ENCODE results near the gene MICU2. TPM values are rescaled to one million over a fixed set of nuclear protein-coding genes. Genes with fewer than 3 reads are reported as not detected.

The MICU2 gene
- total and polyA plus RNA-seq, 2 experiments from 2014 or later: 51.0 to 122 TPM

DNA sequence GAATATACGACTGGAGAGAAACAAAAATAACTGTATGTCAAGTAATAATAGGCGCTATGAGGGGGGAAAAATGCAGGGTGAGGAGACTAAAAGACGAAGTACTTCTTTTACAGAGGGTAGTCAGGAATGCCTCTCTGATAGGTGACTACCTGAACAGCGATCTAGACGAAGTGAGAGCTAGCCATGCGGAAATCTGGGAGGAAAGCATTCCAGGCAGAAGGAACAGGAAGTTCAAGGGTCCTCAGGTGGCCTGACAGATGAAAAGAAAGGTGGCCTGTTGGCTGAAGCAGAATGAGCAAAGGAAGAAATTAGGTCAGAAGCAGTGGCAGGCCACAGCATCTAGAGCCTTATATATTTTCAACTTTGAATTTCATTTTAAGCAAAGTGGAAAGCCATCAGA, 158.2 kb downstream of the MICU2 start (continued):
- TF ChIP-seq, protein P1, sequence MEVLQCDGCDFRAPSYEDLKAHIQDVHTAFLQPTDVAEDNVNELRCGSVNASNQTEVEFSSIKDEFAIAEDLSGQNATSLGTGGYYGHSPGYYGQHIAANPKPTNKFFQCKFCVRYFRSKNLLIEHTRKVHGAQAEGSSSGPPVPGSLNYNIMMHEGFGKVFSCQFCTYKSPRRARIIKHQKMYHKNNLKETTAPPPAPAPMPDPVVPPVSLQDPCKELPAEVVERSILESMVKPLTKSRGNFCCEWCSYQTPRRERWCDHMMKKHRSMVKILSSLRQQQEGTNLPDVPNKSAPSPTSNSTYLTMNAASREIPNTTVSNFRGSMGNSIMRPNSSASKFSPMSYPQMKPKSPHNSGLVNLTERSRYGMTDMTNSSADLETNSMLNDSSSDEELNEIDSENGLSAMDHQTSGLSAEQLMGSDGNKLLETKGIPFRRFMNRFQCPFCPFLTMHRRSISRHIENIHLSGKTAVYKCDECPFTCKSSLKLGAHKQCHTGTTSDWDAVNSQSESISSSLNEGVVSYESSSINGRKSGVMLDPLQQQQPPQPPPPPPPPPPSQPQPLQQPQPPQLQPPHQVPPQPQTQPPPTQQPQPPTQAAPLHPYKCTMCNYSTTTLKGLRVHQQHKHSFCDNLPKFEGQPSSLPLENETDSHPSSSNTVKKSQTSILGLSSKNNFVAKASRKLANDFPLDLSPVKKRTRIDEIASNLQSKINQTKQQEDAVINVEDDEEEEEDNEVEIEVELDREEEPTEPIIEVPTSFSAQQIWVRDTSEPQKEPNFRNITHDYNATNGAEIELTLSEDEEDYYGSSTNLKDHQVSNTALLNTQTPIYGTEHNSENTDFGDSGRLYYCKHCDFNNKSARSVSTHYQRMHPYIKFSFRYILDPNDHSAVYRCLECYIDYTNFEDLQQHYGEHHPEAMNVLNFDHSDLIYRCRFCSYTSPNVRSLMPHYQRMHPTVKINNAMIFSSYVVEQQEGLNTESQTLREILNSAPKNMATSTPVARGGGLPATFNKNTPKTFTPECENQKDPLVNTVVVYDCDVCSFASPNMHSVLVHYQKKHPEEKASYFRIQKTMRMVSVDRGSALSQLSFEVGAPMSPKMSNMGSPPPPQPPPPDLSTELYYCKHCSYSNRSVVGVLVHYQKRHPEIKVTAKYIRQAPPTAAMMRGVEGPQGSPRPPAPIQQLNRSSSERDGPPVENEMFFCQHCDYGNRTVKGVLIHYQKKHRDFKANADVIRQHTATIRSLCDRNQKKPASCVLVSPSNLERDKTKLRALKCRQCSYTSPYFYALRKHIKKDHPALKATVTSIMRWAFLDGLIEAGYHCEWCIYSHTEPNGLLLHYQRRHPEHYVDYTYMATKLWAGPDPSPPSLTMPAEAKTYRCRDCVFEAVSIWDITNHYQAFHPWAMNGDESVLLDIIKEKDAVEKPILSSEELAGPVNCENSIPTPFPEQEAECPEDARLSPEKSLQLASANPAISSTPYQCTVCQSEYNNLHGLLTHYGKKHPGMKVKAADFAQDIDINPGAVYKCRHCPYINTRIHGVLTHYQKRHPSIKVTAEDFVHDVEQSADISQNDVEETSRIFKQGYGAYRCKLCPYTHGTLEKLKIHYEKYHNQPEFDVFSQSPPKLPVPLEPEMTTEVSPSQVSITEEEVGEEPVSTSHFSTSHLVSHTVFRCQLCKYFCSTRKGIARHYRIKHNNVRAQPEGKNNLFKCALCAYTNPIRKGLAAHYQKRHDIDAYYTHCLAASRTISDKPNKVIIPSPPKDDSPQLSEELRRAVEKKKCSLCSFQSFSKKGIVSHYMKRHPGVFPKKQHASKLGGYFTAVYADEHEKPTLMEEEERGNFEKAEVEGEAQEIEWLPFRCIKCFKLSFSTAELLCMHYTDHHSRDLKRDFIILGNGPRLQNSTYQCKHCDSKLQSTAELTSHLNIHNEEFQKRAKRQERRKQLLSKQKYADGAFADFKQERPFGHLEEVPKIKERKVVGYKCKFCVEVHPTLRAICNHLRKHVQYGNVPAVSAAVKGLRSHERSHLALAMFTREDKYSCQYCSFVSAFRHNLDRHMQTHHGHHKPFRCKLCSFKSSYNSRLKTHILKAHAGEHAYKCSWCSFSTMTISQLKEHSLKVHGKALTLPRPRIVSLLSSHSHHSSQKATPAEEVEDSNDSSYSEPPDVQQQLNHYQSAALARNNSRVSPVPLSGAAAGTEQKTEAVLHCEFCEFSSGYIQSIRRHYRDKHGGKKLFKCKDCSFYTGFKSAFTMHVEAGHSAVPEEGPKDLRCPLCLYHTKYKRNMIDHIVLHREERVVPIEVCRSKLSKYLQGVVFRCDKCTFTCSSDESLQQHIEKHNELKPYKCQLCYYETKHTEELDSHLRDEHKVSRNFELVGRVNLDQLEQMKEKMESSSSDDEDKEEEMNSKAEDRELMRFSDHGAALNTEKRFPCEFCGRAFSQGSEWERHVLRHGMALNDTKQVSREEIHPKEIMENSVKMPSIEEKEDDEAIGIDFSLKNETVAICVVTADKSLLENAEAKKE (CRISPR knock-in tag; IDR thresholded peaks at IDR 0.05): no peak
- TF ChIP-seq, protein P2, sequence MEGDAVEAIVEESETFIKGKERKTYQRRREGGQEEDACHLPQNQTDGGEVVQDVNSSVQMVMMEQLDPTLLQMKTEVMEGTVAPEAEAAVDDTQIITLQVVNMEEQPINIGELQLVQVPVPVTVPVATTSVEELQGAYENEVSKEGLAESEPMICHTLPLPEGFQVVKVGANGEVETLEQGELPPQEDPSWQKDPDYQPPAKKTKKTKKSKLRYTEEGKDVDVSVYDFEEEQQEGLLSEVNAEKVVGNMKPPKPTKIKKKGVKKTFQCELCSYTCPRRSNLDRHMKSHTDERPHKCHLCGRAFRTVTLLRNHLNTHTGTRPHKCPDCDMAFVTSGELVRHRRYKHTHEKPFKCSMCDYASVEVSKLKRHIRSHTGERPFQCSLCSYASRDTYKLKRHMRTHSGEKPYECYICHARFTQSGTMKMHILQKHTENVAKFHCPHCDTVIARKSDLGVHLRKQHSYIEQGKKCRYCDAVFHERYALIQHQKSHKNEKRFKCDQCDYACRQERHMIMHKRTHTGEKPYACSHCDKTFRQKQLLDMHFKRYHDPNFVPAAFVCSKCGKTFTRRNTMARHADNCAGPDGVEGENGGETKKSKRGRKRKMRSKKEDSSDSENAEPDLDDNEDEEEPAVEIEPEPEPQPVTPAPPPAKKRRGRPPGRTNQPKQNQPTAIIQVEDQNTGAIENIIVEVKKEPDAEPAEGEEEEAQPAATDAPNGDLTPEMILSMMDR (conservative IDR thresholded peaks at IDR 0.05; ENCODE audit: low read depth in 2 of 2): no peak
- TF ChIP-seq EZH2 (IDR thresholded peaks at IDR 0.05; ENCODE audit: low read depth, unreplicated experiment) (no peak), NANOG (IDR thresholded peaks at IDR 0.05; ENCODE audit: borderline replicate concordance) (no peak)

DNA sequence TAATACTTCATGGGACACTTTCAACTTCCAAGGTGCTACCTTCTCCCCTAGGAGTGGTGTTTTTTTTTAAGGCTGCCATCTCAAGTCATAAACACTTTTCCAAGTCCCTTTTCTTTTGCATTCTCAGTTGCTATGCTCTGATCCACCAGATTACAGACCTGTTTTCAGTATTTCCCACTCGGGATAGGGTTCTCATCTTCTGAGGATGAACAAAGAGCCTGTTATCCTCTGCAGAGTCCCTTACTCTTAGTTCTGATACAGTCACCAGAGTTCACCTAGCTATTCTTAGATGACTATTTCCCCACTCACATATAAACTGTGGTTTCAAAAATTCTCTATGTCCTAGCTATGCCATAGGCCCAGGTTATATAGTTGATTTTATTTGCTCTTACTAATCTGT, 160.8 kb downstream of the MICU2 start:
- H3K79me2 ChIP-seq (replicated peaks; ENCODE audit: insufficient read depth): peaks cover 89% of the 10 kb centered on the region
- no peak overlapping the region for H3K4me2 ChIP-seq
- peaks cover 39% of the 10 kb centered on the region for H4K20me1 ChIP-seq (replicated peaks; ENCODE audit: insufficient read depth)
- no peak overlapping the region; the same call in 1 of the 2 replicates for H3K27ac ChIP-seq (ENCODE audit: low read depth)
- TF ChIP-seq, protein P2 (conservative IDR thresholded peaks at IDR 0.05; ENCODE audit: low read depth in 2 of 2): no peak
- TF ChIP-seq JUNB (IDR thresholded peaks at IDR 0.05; ENCODE audit: unreplicated experiment) (no peak), NANOG (IDR thresholded peaks at IDR 0.05; ENCODE audit: borderline replicate concordance) (no peak), EZH2 (IDR thresholded peaks at IDR 0.05; ENCODE audit: low read depth, unreplicated experiment) (no peak), ZNF331 (CRISPR knock-in tag; IDR thresholded peaks at IDR 0.05; ENCODE audit: low read depth) (no peak), ZNF114 (CRISPR knock-in tag; IDR thresholded peaks at IDR 0.05) (no peak), CREB1 (CRISPR knock-in tag; IDR thresholded peaks at IDR 0.05; ENCODE audit: low read depth) (no peak), STAT1 (IDR thresholded peaks at IDR 0.05; ENCODE audit: unreplicated experiment) (no peak)
- peaks cover 12% of the 10 kb centered on the region; the same call in 1 of the 2 replicates for H3K4me1 ChIP-seq (ENCODE audit: insufficient read depth)
- no peak for ATAC-seq
- peaks cover under 1% of the 10 kb centered on the region; the same call in 1 of the 2 replicates for H3K36me3 ChIP-seq (ENCODE audit: insufficient read depth)
- no peak overlapping the region for H2AFZ ChIP-seq
- no peaks in the 10 kb centered on the region for H3K27me3 ChIP-seq (ENCODE audit: insufficient read depth)
- H3K9me3 Mint-ChIP-seq: peaks cover 22% of the 10 kb centered on the region
- H3K36me3 Mint-ChIP-seq (ENCODE audit: low read depth): peaks cover 44% of the 10 kb centered on the region
- no peak for DNase-seq (ENCODE audit: low spot score)
- no peak overlapping the region for H3K4me3 Mint-ChIP-seq
- no peak overlapping the region for H3K4me3 ChIP-seq
- no peaks in the 10 kb centered on the region for H3K9me2 ChIP-seq (ENCODE audit: insufficient read depth)
- peaks cover 12% of the 10 kb centered on the region for H3K4me1 Mint-ChIP-seq
- H3K27me3 Mint-ChIP-seq (ENCODE audit: insufficient read depth, low read depth, poor library complexity): peaks cover 5% of the 10 kb centered on the region
- H3K27ac Mint-ChIP-seq: no peak overlapping the region
- H3F3A ChIP-seq (replicated peaks; ENCODE audit: low read depth): no peaks in the 10 kb centered on the region

Measured in GM23338 (cell line).